Measurements from ENCODE around the gene BLOC1S5.

DNA sequence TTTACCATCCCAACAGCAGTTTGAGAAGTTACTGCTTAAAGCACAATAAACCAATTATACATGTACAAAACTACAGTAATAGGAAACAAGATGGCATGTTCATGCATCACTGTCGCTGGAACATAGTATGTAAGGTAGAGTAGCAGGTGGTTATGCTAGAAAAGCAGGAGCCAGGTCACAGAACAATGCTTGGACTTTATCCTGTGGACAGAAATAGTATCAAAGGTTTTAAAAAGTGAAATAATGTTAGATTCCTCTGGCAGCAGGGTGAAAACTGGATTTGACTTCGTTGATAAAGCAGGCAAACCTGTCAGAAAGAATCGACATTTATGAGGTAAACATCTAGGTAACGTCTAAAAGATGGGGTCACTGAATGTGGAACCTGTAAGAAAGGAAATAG, 2.5 kb downstream of the BLOC1S5 start:
- TF ChIP-seq CTCF (conservative IDR thresholded peaks at IDR 0.05; ENCODE audit: low read depth, low read length) (no peak), EZH2 (IDR thresholded peaks at IDR 0.05; ENCODE audit: low read length, unreplicated experiment) (no peak)
